ENCODE results near the gene PIK3C2G.

DNA sequence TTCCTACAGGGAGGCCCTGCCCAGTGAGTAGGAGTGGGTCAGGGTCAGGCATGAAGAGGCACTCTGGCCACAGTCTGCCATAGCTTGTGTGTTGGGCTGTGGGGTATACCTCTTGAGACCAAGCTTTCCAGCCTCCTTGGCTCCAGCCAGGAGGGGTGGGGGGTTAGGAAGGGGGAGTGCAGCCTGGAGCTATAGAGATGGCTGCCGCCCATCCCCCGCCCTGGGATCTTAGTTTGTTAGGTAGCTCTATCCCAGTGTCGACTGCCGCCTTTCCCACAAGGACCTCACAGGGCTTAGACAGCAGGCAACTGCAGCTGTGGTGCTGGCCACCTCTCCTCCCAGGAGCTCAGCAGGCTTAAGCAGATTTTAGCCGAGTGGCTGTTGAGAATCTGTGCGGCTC lies 260.1 kb downstream of the PIK3C2G start:
- TF ChIP-seq, protein P1, sequence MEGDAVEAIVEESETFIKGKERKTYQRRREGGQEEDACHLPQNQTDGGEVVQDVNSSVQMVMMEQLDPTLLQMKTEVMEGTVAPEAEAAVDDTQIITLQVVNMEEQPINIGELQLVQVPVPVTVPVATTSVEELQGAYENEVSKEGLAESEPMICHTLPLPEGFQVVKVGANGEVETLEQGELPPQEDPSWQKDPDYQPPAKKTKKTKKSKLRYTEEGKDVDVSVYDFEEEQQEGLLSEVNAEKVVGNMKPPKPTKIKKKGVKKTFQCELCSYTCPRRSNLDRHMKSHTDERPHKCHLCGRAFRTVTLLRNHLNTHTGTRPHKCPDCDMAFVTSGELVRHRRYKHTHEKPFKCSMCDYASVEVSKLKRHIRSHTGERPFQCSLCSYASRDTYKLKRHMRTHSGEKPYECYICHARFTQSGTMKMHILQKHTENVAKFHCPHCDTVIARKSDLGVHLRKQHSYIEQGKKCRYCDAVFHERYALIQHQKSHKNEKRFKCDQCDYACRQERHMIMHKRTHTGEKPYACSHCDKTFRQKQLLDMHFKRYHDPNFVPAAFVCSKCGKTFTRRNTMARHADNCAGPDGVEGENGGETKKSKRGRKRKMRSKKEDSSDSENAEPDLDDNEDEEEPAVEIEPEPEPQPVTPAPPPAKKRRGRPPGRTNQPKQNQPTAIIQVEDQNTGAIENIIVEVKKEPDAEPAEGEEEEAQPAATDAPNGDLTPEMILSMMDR (conservative IDR thresholded peaks at IDR 0.05; ENCODE audit: low read depth, low read length): no peak
- TF ChIP-seq EZH2 (IDR thresholded peaks at IDR 0.05; ENCODE audit: borderline replicate concordance, low read depth, low read length, poor library complexity, severe bottlenecking): no peak

Data from A673 (cell line).